ENCODE data around the gene SLC9A7. TPM values are rescaled to one million over a fixed set of nuclear protein-coding genes. Genes with fewer than 3 reads are reported as not detected.

SLC9A7 gene
- total and polyA plus RNA-seq, 3 donors from 2014 or later: 2.6 to 8.1 (median 7.4) TPM

DNA sequence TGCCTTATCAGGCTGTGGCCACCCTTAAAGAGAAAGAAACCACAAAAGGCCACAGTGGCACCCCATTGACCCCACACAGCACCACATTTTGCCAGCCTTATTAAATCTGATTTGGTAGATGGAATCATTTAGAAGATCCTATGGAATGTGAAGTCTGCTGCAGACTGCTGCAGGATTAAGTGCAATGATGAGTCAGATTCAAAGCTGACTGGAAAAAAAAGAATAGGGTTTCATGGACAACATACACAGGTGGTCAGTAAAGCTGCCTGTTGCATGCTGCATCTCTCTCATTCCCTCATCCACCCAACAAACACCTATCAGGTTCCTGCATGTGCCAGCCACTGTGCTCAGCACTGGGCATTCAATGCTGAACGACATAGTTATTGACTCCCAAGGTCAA lies 128.8 kb downstream of the SLC9A7 start:
- Histone ChIP-seq H3K4me3 (no peak overlapping the region), H3K27ac (no peak overlapping the region), H3K9me3 (no peaks in the 10 kb centered on the region), H3K4me1 (peaks cover 3% of the 10 kb centered on the region), H3K36me3 (ENCODE audit: low read depth, missing control alignments) (no peaks in the 10 kb centered on the region), H3K27me3 (no peaks in the 10 kb centered on the region)
- 67% methylated on average over 1 of the region's 1 CpG; no CpG with 5 or more reads in 1 of the 2 donors for WGBS, 2 donors
- no peak for TF ChIP-seq POLR2A (IDR thresholded peaks at IDR 0.05)
- TF ChIP-seq, protein P1, sequence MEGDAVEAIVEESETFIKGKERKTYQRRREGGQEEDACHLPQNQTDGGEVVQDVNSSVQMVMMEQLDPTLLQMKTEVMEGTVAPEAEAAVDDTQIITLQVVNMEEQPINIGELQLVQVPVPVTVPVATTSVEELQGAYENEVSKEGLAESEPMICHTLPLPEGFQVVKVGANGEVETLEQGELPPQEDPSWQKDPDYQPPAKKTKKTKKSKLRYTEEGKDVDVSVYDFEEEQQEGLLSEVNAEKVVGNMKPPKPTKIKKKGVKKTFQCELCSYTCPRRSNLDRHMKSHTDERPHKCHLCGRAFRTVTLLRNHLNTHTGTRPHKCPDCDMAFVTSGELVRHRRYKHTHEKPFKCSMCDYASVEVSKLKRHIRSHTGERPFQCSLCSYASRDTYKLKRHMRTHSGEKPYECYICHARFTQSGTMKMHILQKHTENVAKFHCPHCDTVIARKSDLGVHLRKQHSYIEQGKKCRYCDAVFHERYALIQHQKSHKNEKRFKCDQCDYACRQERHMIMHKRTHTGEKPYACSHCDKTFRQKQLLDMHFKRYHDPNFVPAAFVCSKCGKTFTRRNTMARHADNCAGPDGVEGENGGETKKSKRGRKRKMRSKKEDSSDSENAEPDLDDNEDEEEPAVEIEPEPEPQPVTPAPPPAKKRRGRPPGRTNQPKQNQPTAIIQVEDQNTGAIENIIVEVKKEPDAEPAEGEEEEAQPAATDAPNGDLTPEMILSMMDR (IDR thresholded peaks at IDR 0.05): no peak
- no peak for DNase-seq
- intact Hi-C loops (cut with DNase I; ENCODE audit: low total_unique reads): loop anchor here (10.0 kb wide), 1 partner anchor 55 kb away; the partner anchor contains the start of gene CHST7

DNA sequence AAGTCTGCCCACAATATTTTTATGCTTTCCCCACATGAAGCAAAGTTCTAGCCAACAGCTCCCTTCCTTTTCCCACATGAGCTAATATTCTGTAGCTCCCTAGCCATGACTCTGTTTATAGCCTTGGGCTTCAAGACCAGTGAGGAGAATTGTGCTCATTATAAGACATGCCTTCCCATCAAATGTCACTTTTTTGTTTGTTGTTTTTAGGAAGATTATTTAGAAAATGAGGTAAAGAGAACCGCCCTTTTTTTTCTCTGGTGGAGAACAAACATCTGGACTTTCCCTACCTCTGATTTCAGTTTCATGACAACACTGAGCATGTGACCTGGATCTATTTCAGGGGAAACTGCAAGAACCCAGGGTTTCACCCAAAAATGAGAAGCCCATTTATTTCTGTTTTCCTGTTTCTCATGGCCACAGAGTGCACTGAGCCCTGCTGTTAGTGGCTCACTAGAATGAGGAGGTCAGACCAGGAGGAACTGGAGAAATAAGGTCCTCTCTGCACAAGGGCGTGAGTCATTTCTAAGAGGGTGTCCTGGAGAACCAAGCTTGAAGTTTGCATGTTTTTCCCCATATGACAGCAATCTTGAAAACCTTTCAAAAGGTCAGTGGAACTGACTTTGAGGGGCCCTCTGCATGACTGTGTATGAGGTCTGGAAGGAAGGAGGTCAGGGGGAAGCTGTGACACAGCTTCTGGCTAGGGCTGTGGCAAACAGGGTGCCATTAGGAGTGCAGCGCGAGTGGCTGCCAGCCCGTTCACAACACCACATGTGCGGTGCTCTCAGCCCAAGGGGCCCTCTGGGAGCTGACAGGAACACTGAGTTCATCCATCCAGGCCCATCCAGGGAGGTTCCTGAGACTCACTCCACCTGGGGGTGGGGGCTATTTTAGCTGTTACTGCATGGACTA lies 130.2 kb downstream of the SLC9A7 start:
- H3K36me3 ChIP-seq (ENCODE audit: low read depth, missing control alignments): no peaks in the 10 kb centered on the region

DNA sequence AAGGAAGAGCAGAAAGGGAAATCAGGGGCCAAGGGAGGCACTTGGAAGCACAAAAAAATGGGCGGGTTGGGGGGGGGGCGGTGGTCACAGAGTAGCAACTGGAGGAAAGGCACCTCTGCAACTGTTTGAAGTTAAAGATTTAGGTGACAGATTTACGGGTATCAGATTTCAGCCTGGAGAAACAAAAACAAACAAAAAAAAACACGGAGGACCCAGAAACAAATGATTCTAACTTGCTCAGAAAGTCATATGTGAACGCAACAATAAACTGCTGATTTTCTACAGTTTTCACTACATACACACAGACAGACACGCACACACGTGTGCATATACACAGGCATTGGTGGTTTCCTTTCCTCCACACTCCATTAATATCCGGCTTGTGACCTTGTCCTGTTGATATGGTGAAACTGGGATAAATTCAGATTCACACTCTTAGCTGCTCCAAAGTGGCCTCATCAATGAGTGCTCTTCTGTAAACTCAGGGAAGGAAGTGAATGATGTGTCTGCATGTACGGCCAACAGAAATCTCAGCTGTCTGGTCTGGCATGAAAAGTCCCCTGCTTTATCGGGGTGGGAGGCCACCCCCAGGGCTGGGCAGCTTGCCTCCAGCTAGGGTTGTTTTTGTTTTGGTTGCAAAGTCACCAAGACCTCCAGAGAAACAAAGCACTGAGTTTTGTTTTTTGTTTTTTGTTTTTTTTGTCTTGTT lies 131.1 kb downstream of the SLC9A7 start:
- no peak for DNase-seq

More for the DNA sequence above, 130.2 kb downstream of the SLC9A7 start:
- Histone ChIP-seq H3K27ac (peak overlapping the region in 1 of 2 donors; percentile 39), H3K4me3 (no peak overlapping the region), H3K27me3 (no peaks in the 10 kb centered on the region), H3K4me1 (peaks cover 3% of the 10 kb centered on the region), H3K9me3 (no peaks in the 10 kb centered on the region)
- intact Hi-C loops (cut with DNase I; ENCODE audit: low total_unique reads): no loop called here
- DNase-seq: peak; percentile 53
- WGBS, 2 donors: 20 to 21% methylated on average over 2 of the region's 6 CpGs
- no peak for TF ChIP-seq POLR2A (IDR thresholded peaks at IDR 0.05)
- TF ChIP-seq, protein P1 (IDR thresholded peaks at IDR 0.05): no peak

DNA sequence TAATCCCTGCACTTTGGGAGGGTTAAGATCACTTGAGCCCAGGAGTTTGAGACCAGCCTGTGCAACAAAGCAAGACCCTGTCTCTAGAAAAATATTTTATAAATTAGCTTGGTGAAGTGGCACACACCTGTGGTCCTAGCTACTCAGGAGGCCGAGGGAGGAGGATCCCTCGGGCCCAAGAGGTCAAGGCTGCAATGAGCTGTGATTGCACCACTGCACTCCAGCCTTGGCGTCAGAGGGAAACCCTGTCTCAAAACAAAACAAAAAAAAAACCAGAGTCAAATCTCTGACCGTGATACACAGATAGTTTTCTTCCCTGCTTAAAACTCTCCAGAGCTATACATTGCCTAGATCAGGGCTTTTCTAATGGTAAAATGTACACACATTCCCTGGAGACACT lies 131.9 kb downstream of the SLC9A7 start:
- H3K36me3 ChIP-seq (ENCODE audit: low read depth, missing control alignments): no peaks in the 10 kb centered on the region
- H3K4me1 ChIP-seq: peaks cover 3% of the 10 kb centered on the region
- H3K9me3 ChIP-seq: no peaks in the 10 kb centered on the region
- DNase-seq: no peak
- H3K27me3 ChIP-seq: no peaks in the 10 kb centered on the region
- intact Hi-C loops (cut with DNase I; ENCODE audit: low total_unique reads): no loop called here
- H3K27ac ChIP-seq: peak overlapping the region in 1 of 2 donors; percentile 39
- WGBS, 2 donors: 17 to 48% methylated on average over 1 to 4 of the region's 4 CpGs
- H3K4me3 ChIP-seq: no peak overlapping the region
- no peak for TF ChIP-seq POLR2A (IDR thresholded peaks at IDR 0.05)
- TF ChIP-seq, protein P1 (IDR thresholded peaks at IDR 0.05): no peak

More for the DNA sequence above, 131.1 kb downstream of the SLC9A7 start:
- no peaks in the 10 kb centered on the region for H3K9me3 ChIP-seq
- no peak overlapping the region for H3K4me3 ChIP-seq
- WGBS, 2 donors: 35 to 50% methylated on average over 10 of the region's 10 CpGs
- TF ChIP-seq, protein P1 (IDR thresholded peaks at IDR 0.05): no peak
- TF ChIP-seq POLR2A (IDR thresholded peaks at IDR 0.05): no peak
- H3K4me1 ChIP-seq: peaks cover 3% of the 10 kb centered on the region
- H3K36me3 ChIP-seq (ENCODE audit: low read depth, missing control alignments): no peaks in the 10 kb centered on the region
- H3K27me3 ChIP-seq: no peaks in the 10 kb centered on the region
- intact Hi-C loops (cut with DNase I; ENCODE audit: low total_unique reads): no loop called here
- H3K27ac ChIP-seq: peak overlapping the region in 1 of 2 donors; percentile 39
